ENCODE data around the gene CHD2. TPM values are rescaled to one million over a fixed set of nuclear protein-coding genes. Genes with fewer than 3 reads are reported as not detected.

CHD2 gene
- total RNA-seq, 1 donor from 2014 or later: 59.7 TPM

- H3K9me3 Mint-ChIP-seq (ENCODE audit: low read depth): no peaks in the 10 kb centered on the region
- peaks cover 79% of the 10 kb centered on the region for H3K36me3 Mint-ChIP-seq (ENCODE audit: low read depth)
- no peaks in the 10 kb centered on the region for H3K27me3 Mint-ChIP-seq (ENCODE audit: low read depth)
- no peak for TF ChIP-seq CTCF (IDR thresholded peaks at IDR 0.05)
- no peak overlapping the region for H3K27ac Mint-ChIP-seq (ENCODE audit: unreplicated experiment)
- H3K4me1 Mint-ChIP-seq (ENCODE audit: low read depth): peaks cover 4% of the 10 kb centered on the region
- H3K4me3 Mint-ChIP-seq (ENCODE audit: unreplicated experiment): no peak overlapping the region
- DNase-seq (ENCODE audit: low spot score): no peak
These were observed 117.4 kb downstream of the CHD2 start for GRCh38 chr15:93017526-93017925.

GRCh38 chr15:93018574-93018973, 118.5 kb downstream of the CHD2 start:
- no peak overlapping the region for H3K4me3 Mint-ChIP-seq (ENCODE audit: unreplicated experiment)
- H3K27me3 Mint-ChIP-seq (ENCODE audit: low read depth): no peaks in the 10 kb centered on the region
- H3K4me1 Mint-ChIP-seq (ENCODE audit: low read depth): peaks cover 14% of the 10 kb centered on the region
- no peaks in the 10 kb centered on the region for H3K9me3 Mint-ChIP-seq (ENCODE audit: low read depth)
- peak overlapping the region; percentile 60 for H3K27ac Mint-ChIP-seq (ENCODE audit: unreplicated experiment)
- peaks cover 79% of the 10 kb centered on the region for H3K36me3 Mint-ChIP-seq (ENCODE audit: low read depth)
- no peak for DNase-seq (ENCODE audit: low spot score)
- peak; percentile 59 for TF ChIP-seq CTCF (IDR thresholded peaks at IDR 0.05)

GRCh38 chr15:93019090-93019489, 119.0 kb downstream of the CHD2 start:
- TF ChIP-seq CTCF (IDR thresholded peaks at IDR 0.05): no peak
- Mint-ChIP-seq H3K4me1 (ENCODE audit: low read depth) (peaks cover 16% of the 10 kb centered on the region), H3K27ac (ENCODE audit: unreplicated experiment) (peak overlapping the region; percentile 6), H3K9me3 (ENCODE audit: low read depth) (no peaks in the 10 kb centered on the region), H3K36me3 (ENCODE audit: low read depth) (peaks cover 81% of the 10 kb centered on the region), H3K4me3 (ENCODE audit: unreplicated experiment) (no peak overlapping the region), H3K27me3 (ENCODE audit: low read depth) (no peaks in the 10 kb centered on the region)
- DNase-seq (ENCODE audit: low spot score): no peak

DNA sequence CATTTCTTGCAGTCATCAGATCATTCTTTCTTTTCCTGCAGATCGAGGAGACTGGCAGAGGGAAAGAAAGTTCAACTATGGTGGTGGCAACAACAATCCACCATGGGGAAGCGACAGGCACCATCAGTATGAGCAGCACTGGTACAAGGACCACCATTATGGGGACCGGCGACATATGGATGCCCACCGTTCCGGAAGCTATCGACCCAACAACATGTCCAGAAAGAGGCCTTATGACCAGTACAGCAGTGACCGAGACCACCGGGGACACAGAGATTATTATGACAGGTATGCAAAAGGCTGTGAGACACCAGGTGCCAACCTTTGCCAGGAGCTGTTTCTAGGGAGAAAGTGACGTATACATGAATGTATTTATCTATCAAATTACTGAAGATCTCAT, 119.8 kb downstream of the CHD2 start:
- DNase-seq (ENCODE audit: low spot score): no peak
- Mint-ChIP-seq H3K4me3 (ENCODE audit: unreplicated experiment) (no peak overlapping the region), H3K4me1 (ENCODE audit: low read depth) (peaks cover 16% of the 10 kb centered on the region), H3K27ac (ENCODE audit: unreplicated experiment) (no peak overlapping the region), H3K9me3 (ENCODE audit: low read depth) (no peaks in the 10 kb centered on the region), H3K36me3 (ENCODE audit: low read depth) (peaks cover 82% of the 10 kb centered on the region), H3K27me3 (ENCODE audit: low read depth) (no peaks in the 10 kb centered on the region)
- no peak for TF ChIP-seq CTCF (IDR thresholded peaks at IDR 0.05)

GRCh38 chr15:93020976-93021772, 121.0 kb downstream of the CHD2 start:
- H3K9me3 Mint-ChIP-seq (ENCODE audit: low read depth): no peaks in the 10 kb centered on the region
- peaks cover 16% of the 10 kb centered on the region for H3K4me1 Mint-ChIP-seq (ENCODE audit: low read depth)
- DNase-seq (ENCODE audit: low spot score): no peak
- no peak for TF ChIP-seq CTCF (IDR thresholded peaks at IDR 0.05)
- H3K36me3 Mint-ChIP-seq (ENCODE audit: low read depth): peaks cover 79% of the 10 kb centered on the region
- H3K27me3 Mint-ChIP-seq (ENCODE audit: low read depth): no peaks in the 10 kb centered on the region
- no peak overlapping the region for H3K27ac Mint-ChIP-seq (ENCODE audit: unreplicated experiment)
- no peak overlapping the region for H3K4me3 Mint-ChIP-seq (ENCODE audit: unreplicated experiment)
